GF-D8 (cell line): ENCODE measurements around the gene MUC22.
"Not testable (repeated sequence)": the region's sequence is repeated elsewhere in the genome, so short reads cannot be mapped to it uniquely, and the experiment has no call there.

Source experiments
- DNase-seq: peaks from one replicate; lab custom pipeline; 2025; lab: John Stamatoyannopoulos, UW

Gene MUC22

GRCh38 chr6:31038559-31038958 is 28.3 kb downstream of the MUC22 start:
- no peak for DNase-seq

GRCh38 chr6:31040801-31041200 is 30.5 kb downstream of the MUC22 start:
- no peak for DNase-seq

- no peak for DNase-seq
Measured at GRCh38 chr6:31041372-31041974, 31.2 kb downstream of the MUC22 start.

- no peak for DNase-seq
Measured at GRCh38 chr6:31042806-31043205, 32.5 kb downstream of the MUC22 start.

- DNase-seq: no peak
Measured at GRCh38 chr6:31048099-31048498, 37.8 kb downstream of the MUC22 start.

- DNase-seq: no peak
Measured at GRCh38 chr6:31049518-31049917, 39.2 kb downstream of the MUC22 start.

GRCh38 chr6:31053187-31053586 is 42.9 kb downstream of the MUC22 start:
- not testable (repeated sequence) for DNase-seq

GRCh38 chr6:31053873-31054272 is 43.6 kb downstream of the MUC22 start:
- no peak for DNase-seq

- no peak for DNase-seq
Measured at GRCh38 chr6:31055441-31055840, 45.2 kb downstream of the MUC22 start.

GRCh38 chr6:31057426-31058003 is 47.2 kb downstream of the MUC22 start:
- DNase-seq: no peak

- no peak for DNase-seq
Measured at GRCh38 chr6:31058128-31058894, 48.0 kb downstream of the MUC22 start.

GRCh38 chr6:31060145-31060544 is 49.9 kb downstream of the MUC22 start:
- DNase-seq: no peak

- no peak for DNase-seq
Measured at GRCh38 chr6:31063906-31064435, 53.7 kb downstream of the MUC22 start.

- DNase-seq: no peak
Measured at GRCh38 chr6:31065556-31065955, 55.3 kb downstream of the MUC22 start.

GRCh38 chr6:31067028-31067427 is 56.8 kb downstream of the MUC22 start:
- DNase-seq: not testable (repeated sequence)

GRCh38 chr6:31067891-31068668 is 57.8 kb downstream of the MUC22 start:
- not testable (repeated sequence) for DNase-seq

- DNase-seq: peak; percentile 26
Measured at GRCh38 chr6:31068669-31069340, 58.5 kb downstream of the MUC22 start.

GRCh38 chr6:31070711-31071197 is 60.5 kb downstream of the MUC22 start:
- no peak for DNase-seq

- no peak for DNase-seq
Measured at GRCh38 chr6:31074401-31074800, 64.1 kb downstream of the MUC22 start.

- no peak for DNase-seq
Measured at GRCh38 chr6:31075528-31075927, 65.3 kb downstream of the MUC22 start.

- DNase-seq: no peak
Measured at GRCh38 chr6:31076611-31077010, 66.3 kb downstream of the MUC22 start.
